Retinal pigment epithelial cell (primary cell): ENCODE data around the gene ZCCHC7.

ENCODE experiments used
- DNase-seq: peaks from one replicate; pipeline ENCODE4 v3.0.0-alpha.2; 2010; ENCODE audit warnings: low read depth
- H3K4me3 ChIP-seq: 2 replicates; pipeline ENCODE4 v1.5.1; 2011; ENCODE audit warnings: mild to moderate bottlenecking, low read length, control low read depth, moderate library complexity
- CTCF ChIP-seq: conservative IDR thresholded peaks from 2 replicates; pipeline ENCODE4 v1.5.1; 2011; ENCODE audit warnings: low read depth, low read length, control low read depth, inconsistent platforms

ZCCHC7 gene

DNA sequence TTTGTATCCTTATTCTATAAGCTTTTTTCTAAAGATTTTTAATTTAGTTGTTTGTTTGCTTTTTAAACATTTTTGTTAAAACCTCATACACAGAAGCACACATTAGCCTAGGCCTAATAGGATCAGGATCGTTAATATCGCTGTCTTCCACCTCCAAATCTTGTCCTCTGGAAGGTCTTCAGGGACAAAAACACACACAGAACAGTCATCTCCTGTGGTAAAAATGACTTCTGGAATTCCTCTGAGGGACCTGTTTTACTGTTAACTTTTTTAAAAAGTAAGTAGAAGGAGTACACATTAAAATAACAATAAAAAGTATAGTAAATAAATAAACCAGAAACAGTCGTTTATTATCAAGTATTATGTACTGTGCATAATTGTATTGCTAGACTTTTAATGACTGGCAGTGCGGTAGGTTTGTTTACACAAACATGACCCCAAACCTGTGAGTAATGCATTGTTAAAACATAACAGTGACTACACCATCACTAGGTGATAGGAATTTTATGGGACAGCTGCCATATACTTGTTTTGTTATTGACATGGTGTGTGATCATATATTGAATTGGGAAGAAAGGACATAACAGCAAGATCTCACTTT lies 109.6 kb downstream of the ZCCHC7 start:
- H3K4me3 ChIP-seq, result no peak overlapping the region
- no peak for TF ChIP-seq CTCF
- DNase-seq, result no peak

- DNase-seq, result no peak
- TF ChIP-seq CTCF, result no peak
- no peak overlapping the region for H3K4me3 ChIP-seq
Observed at GRCh38 chr9:37236822-37237221, 116.4 kb downstream of the ZCCHC7 start.

- DNase-seq, result no peak
- H3K4me3 ChIP-seq, result no peak overlapping the region
- TF ChIP-seq CTCF, result no peak
Observed at GRCh38 chr9:37238122-37238521, 117.7 kb downstream of the ZCCHC7 start.

- no peak for DNase-seq
- H3K4me3 ChIP-seq, result no peak overlapping the region
- no peak for TF ChIP-seq CTCF
Observed at GRCh38 chr9:37239224-37239859, 119.0 kb downstream of the ZCCHC7 start.

- no peak overlapping the region for H3K4me3 ChIP-seq
- DNase-seq, result no peak
- TF ChIP-seq CTCF, result no peak
Observed at GRCh38 chr9:37239921-37240320, 119.5 kb downstream of the ZCCHC7 start.

GRCh38 chr9:37241340-37241739 lies 121.0 kb downstream of the ZCCHC7 start:
- TF ChIP-seq CTCF, result no peak
- DNase-seq, result no peak
- H3K4me3 ChIP-seq, result no peak overlapping the region

GRCh38 chr9:37242089-37242488 lies 121.7 kb downstream of the ZCCHC7 start:
- TF ChIP-seq CTCF, result no peak
- no peak overlapping the region for H3K4me3 ChIP-seq
- DNase-seq, result no peak
